Gastroesophageal sphincter (tissue), 3 donors: ENCODE data around the gene FAM9C.
"Not testable (repeated sequence)": the region's sequence is repeated elsewhere in the genome, so short reads cannot be mapped to it uniquely, and the experiment has no call there.

Source experiments
- POLR2AphosphoS5 ChIP-seq: sonication (generic); formaldehyde crosslinking; IDR thresholded peaks from one replicate; pipeline ENCODE4 v1.6.1; 2017; ENCODE audit warnings: antibody characterized with exemption
- TF ChIP-seq, protein P1 (sequence below), 4 experiments: fragments of 200-600 bp in 2 of 4; fragments of 450-650 bp in 2 of 4; sonication (generic) in 1 of 4; IDR thresholded peaks; one replicate each; pipeline ENCODE4 v1.5.1; 2017 to 2019; ENCODE audit warnings: antibody characterized with exemption in 4 of 4, mild to moderate bottlenecking in 2 of 4, moderate library complexity in 2 of 4

DNA sequence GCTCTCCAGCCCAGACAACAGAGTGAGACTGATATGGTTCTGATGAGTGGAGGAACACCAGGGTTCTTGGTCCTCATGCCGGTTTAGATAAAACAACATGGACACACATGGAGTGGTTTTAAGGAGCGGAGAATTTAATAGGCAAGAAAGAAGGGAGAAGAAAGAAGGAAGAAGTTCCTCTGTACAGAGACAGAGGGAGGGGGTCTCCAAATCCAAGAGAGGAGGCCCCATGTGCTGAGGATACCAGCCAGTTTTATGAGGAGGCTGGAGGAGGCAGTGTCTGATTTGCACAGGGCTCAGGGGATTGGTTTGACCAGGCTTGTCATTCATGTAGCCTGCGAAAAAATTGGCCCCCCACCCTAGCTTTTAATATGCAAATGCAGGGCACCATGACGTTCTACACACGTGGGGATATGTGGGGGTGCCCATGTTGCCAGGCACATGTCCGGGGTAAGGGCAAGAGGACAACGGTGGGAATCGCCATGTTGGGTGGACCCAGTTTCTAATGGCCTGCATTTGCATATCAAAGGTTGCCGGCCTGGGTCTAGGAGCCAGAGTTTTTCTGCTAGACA is 39.4 kb upstream of the FAM9C start:
- TF ChIP-seq, protein P1, sequence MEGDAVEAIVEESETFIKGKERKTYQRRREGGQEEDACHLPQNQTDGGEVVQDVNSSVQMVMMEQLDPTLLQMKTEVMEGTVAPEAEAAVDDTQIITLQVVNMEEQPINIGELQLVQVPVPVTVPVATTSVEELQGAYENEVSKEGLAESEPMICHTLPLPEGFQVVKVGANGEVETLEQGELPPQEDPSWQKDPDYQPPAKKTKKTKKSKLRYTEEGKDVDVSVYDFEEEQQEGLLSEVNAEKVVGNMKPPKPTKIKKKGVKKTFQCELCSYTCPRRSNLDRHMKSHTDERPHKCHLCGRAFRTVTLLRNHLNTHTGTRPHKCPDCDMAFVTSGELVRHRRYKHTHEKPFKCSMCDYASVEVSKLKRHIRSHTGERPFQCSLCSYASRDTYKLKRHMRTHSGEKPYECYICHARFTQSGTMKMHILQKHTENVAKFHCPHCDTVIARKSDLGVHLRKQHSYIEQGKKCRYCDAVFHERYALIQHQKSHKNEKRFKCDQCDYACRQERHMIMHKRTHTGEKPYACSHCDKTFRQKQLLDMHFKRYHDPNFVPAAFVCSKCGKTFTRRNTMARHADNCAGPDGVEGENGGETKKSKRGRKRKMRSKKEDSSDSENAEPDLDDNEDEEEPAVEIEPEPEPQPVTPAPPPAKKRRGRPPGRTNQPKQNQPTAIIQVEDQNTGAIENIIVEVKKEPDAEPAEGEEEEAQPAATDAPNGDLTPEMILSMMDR (IDR thresholded peaks at IDR 0.05), result not testable (repeated sequence)
- not testable (repeated sequence) for TF ChIP-seq POLR2AphosphoS5
